Common myeloid progenitor, CD34-positive (primary cell): ENCODE data around the gene TBK1.

Source experiments
- CTCF ChIA-PET: fragments of 350-600 bp; sonication (Branson Sonifier 250); formaldehyde crosslinking; loops from one replicate; lab custom pipeline; 2021; ENCODE audit warnings: antibody characterized with exemption; lab: Charles Lee
- POLR2A ChIA-PET: fragments of 350-600 bp; sonication (Branson Sonifier 250); formaldehyde crosslinking; loops from one replicate; lab custom pipeline; 2021; ENCODE audit warnings: antibody characterized with exemption; lab: Charles Lee
- DNase-seq, 3 donors: peaks; one replicate each; pipeline versions ENCODE4 v3.0.0 to v3.0.0-alpha.2; 2013
- H3K27ac ChIP-seq, 2 experiments: 1 replicate in 1 of 2; 2 replicates in 1 of 2; pipeline ENCODE4 v1.7.0; 2013; ENCODE audit warnings: inconsistent platforms in 2 of 2, low read length in 2 of 2, mild to moderate bottlenecking in 2 of 2, low read depth in 1 of 2, moderate library complexity in 1 of 2; ENCODE audit not compliant: severe bottlenecking in 2 of 2, insufficient read depth in 1 of 2, poor library complexity in 1 of 2
- H3K27me3 ChIP-seq, 5 experiments: replicated peaks in 2 of 5; 1 replicate in 3 of 5; 2 replicates in 2 of 5; pipeline versions ENCODE4 v1.6.1 to v1.7.0; 2013; ENCODE audit warnings: low read length in 4 of 5, mild to moderate bottlenecking in 2 of 5, moderate library complexity in 2 of 5, inconsistent platforms in 1 of 5; ENCODE audit not compliant: insufficient read depth in 5 of 5, control insufficient read depth in 4 of 5
- H3K36me3 ChIP-seq, 4 experiments: 1 replicate in 2 of 4; 2 replicates in 2 of 4; pipeline versions ENCODE4 v1.6.1 to v1.7.0; 2013; ENCODE audit warnings: low read length in 3 of 4, control low read depth in 1 of 4, mild to moderate bottlenecking in 1 of 4; ENCODE audit not compliant: control insufficient read depth in 4 of 4, insufficient read depth in 4 of 4
- H3K4me1 ChIP-seq, 4 experiments: 1 replicate in 3 of 4; 2 replicates in 1 of 4; pipeline versions ENCODE4 v1.6.1 to v1.7.1; 2013; ENCODE audit warnings: low read length in 3 of 4, mild to moderate bottlenecking in 3 of 4, control low read depth in 1 of 4, inconsistent platforms in 1 of 4, moderate library complexity in 1 of 4; ENCODE audit not compliant: control insufficient read depth in 4 of 4, insufficient read depth in 4 of 4; ENCODE audit errors: control extremely low read depth in 1 of 4
- H3K4me3 ChIP-seq, 7 experiments: 1 replicate in 4 of 7; 2 replicates in 3 of 7; pipeline versions ENCODE4 v1.5.1 to v1.7.0; 2013; ENCODE audit warnings: mild to moderate bottlenecking in 7 of 7, low read length in 6 of 7, moderate library complexity in 6 of 7, inconsistent platforms in 2 of 7, low read depth in 2 of 7, control low read depth in 1 of 7; ENCODE audit not compliant: insufficient read depth in 4 of 7, control insufficient read depth in 1 of 7; ENCODE audit errors: extremely low read depth in 1 of 7
- H3K9me3 ChIP-seq, 5 experiments: 1 replicate in 4 of 5; 2 replicates in 1 of 5; pipeline versions ENCODE4 v1.6.1 to v1.7.1; 2013; ENCODE audit warnings: low read length in 4 of 5, mild to moderate bottlenecking in 2 of 5, inconsistent platforms in 1 of 5, low read depth in 1 of 5, moderate library complexity in 1 of 5; ENCODE audit not compliant: control insufficient read depth in 4 of 5, insufficient read depth in 2 of 5; ENCODE audit errors: control extremely low read depth in 1 of 5
- WGBS: methylation state at CpG from one replicate; pipeline ENCODE4 v1.1.5; 2013; ENCODE audit not compliant: insufficient coverage; 5-methylcytosine and 5-hydroxymethylcytosine counted together

Gene TBK1

GRCh38 chr12:64412459-64412858 is 39.5 kb upstream of the TBK1 start:
- Histone ChIP-seq H3K4me3 (no peak overlapping the region), H3K27me3 (no peaks in the 10 kb centered on the region), H3K4me1 (no peaks in the 10 kb centered on the region), H3K27ac (no peak overlapping the region), H3K36me3 (peaks cover 22 to 70% (median 41%) of the 10 kb centered on the region in 4 experiments), H3K9me3 (peaks cover 0 to 1% (median 0%) of the 10 kb centered on the region in 5 experiments)
- 94% methylated on average over 2 of the region's 2 CpGs for WGBS
- no peak for DNase-seq
- ChIA-PET CTCF (no interaction called here), POLR2A (no interaction called here)

GRCh38 chr12:64413884-64414283 is 38.0 kb upstream of the TBK1 start:
- Histone ChIP-seq H3K4me3 (no peak overlapping the region), H3K27me3 (no peaks in the 10 kb centered on the region), H3K27ac (no peak overlapping the region), H3K36me3 (peaks cover 27 to 82% (median 50%) of the 10 kb centered on the region in 4 experiments), H3K9me3 (peaks cover 0 to 1% (median 0%) of the 10 kb centered on the region in 5 experiments), H3K4me1 (no peaks in the 10 kb centered on the region)
- ChIA-PET POLR2A (no interaction called here), CTCF (interaction anchor here (1.4 kb wide), 1 partner anchor 22 kb away, joined by 4 read pairs; no protein-coding TSS in a partner anchor)
- DNase-seq = no peak
- WGBS = 93% methylated on average over 2 of the region's 2 CpGs

GRCh38 chr12:64418209-64418608 is 33.7 kb upstream of the TBK1 start:
- H3K27me3 ChIP-seq = no peaks in the 10 kb centered on the region

GRCh38 chr12:64419696-64420095 is 32.2 kb upstream of the TBK1 start:
- CTCF ChIA-PET = no interaction called here
- no peak overlapping the region for H3K4me3 ChIP-seq
- H3K27me3 ChIP-seq = no peaks in the 10 kb centered on the region
- H3K4me1 ChIP-seq = no peaks in the 10 kb centered on the region
- no peak overlapping the region for H3K27ac ChIP-seq
- peaks cover 21 to 85% (median 62%) of the 10 kb centered on the region in 4 experiments for H3K36me3 ChIP-seq
- POLR2A ChIA-PET = no interaction called here
- WGBS = no CpG with 5 or more reads among the region's 3 CpGs
- H3K9me3 ChIP-seq = no peaks in the 10 kb centered on the region
- no peak for DNase-seq

More at GRCh38 chr12:64418209-64418608, 33.7 kb upstream of the TBK1 start:
- H3K27ac ChIP-seq = no peak overlapping the region
- no peaks in the 10 kb centered on the region for H3K4me1 ChIP-seq
- ChIA-PET CTCF (interaction anchor here (1.3 kb wide), 1 partner anchor 19 kb away, joined by 4 read pairs; no protein-coding TSS in a partner anchor), POLR2A (no interaction called here)
- no peak overlapping the region for H3K4me3 ChIP-seq
- H3K9me3 ChIP-seq = peaks cover 0 to 1% (median 0%) of the 10 kb centered on the region in 5 experiments
- H3K36me3 ChIP-seq = peaks cover 24 to 85% (median 58%) of the 10 kb centered on the region in 4 experiments
- no peak for DNase-seq

- Histone ChIP-seq H3K27me3 (no peaks in the 10 kb centered on the region), H3K27ac (no peak overlapping the region), H3K9me3 (no peaks in the 10 kb centered on the region), H3K4me3 (no peak overlapping the region), H3K36me3 (peaks cover 26 to 94% (median 68%) of the 10 kb centered on the region in 4 experiments), H3K4me1 (no peaks in the 10 kb centered on the region)
- DNase-seq = no peak
- no CpG with 5 or more reads among the region's 1 CpG for WGBS
- CTCF ChIA-PET = no interaction called here
- POLR2A ChIA-PET = no interaction called here
Measured at GRCh38 chr12:64427988-64428387, 23.9 kb upstream of the TBK1 start.

- Histone ChIP-seq H3K9me3 (no peaks in the 10 kb centered on the region), H3K36me3 (peaks cover 29 to 97% (median 69%) of the 10 kb centered on the region in 4 experiments)
- 100% methylated on average over 1 of the region's 4 CpGs for WGBS
Measured at GRCh38 chr12:64428956-64429355, 23.0 kb upstream of the TBK1 start.

GRCh38 chr12:64430886-64431285 is 21.0 kb upstream of the TBK1 start:
- no peak for DNase-seq
- no peaks in the 10 kb centered on the region for H3K9me3 ChIP-seq
- H3K36me3 ChIP-seq = peaks cover 21 to 95% (median 67%) of the 10 kb centered on the region in 4 experiments
- no peaks in the 10 kb centered on the region for H3K27me3 ChIP-seq
- H3K27ac ChIP-seq = no peak overlapping the region
- H3K4me3 ChIP-seq = no peak overlapping the region
- H3K4me1 ChIP-seq = no peaks in the 10 kb centered on the region
- 100% methylated on average over 2 of the region's 2 CpGs for WGBS
- CTCF ChIA-PET = interaction anchor here (1.7 to 2.2 kb wide), 2 partner anchors 10 to 38 kb away, joined by 3 to 6 read pairs; no protein-coding TSS in a partner anchor
- POLR2A ChIA-PET = no interaction called here

More at GRCh38 chr12:64428956-64429355, 23.0 kb upstream of the TBK1 start:
- POLR2A ChIA-PET = no interaction called here
- DNase-seq = no peak
- CTCF ChIA-PET = no interaction called here
- Histone ChIP-seq H3K4me1 (no peaks in the 10 kb centered on the region), H3K4me3 (no peak overlapping the region), H3K27me3 (no peaks in the 10 kb centered on the region), H3K27ac (no peak overlapping the region)
